ENCODE measurements around the gene MACC1.

Gene MACC1

DNA sequence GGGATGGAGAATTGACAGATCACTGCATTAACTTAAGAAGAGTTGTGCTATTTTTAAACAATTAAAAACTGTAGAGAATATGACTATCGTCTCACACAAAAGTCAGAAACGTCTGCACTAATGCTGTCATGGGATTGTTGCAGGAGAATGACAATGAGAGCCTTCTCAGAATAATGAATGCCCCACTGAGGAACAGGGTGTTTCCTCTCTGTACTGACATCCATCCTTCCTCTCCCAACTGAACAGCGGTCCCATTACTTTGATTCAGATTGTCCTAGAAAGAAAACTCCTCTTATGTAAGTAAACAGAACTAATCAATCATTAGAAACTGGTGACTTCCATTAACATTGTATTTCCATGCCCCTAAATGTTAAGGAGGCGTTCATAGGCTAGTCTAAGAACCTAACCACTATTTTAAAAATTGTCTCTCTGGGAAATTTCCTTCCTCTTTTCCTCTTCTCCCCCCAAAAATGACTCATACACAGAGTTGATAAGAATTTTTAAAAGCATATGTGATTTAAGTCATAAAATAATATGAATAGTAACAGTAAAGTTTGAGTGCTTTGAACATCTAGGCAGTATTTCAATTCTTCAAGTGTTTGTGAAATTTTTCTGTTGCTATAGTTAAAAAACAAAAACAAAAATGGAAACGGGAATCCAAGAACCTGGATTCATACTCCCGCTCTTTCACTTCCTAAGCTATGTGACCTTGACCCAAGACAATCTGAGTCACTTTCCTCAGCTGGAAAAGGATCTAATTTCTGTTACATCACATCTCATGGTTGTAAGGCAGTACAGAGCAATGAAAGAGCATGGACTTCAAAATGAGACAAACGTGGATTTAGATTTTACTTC is 12.7 kb upstream of the MACC1 start:
- no peak overlapping the region for H3K4me3 ChIP-seq (replicated peaks in 1 of 2; ENCODE audit: low read depth in 2 of 2, low read length in 2 of 2)
- TF ChIP-seq, protein P1, sequence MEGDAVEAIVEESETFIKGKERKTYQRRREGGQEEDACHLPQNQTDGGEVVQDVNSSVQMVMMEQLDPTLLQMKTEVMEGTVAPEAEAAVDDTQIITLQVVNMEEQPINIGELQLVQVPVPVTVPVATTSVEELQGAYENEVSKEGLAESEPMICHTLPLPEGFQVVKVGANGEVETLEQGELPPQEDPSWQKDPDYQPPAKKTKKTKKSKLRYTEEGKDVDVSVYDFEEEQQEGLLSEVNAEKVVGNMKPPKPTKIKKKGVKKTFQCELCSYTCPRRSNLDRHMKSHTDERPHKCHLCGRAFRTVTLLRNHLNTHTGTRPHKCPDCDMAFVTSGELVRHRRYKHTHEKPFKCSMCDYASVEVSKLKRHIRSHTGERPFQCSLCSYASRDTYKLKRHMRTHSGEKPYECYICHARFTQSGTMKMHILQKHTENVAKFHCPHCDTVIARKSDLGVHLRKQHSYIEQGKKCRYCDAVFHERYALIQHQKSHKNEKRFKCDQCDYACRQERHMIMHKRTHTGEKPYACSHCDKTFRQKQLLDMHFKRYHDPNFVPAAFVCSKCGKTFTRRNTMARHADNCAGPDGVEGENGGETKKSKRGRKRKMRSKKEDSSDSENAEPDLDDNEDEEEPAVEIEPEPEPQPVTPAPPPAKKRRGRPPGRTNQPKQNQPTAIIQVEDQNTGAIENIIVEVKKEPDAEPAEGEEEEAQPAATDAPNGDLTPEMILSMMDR (IDR thresholded peaks at IDR 0.05; ENCODE audit: low read depth, low read length): no peak
- peak; percentile 93 to 95 for DNase-seq (ENCODE audit: low read depth in 2 of 2)

DNA sequence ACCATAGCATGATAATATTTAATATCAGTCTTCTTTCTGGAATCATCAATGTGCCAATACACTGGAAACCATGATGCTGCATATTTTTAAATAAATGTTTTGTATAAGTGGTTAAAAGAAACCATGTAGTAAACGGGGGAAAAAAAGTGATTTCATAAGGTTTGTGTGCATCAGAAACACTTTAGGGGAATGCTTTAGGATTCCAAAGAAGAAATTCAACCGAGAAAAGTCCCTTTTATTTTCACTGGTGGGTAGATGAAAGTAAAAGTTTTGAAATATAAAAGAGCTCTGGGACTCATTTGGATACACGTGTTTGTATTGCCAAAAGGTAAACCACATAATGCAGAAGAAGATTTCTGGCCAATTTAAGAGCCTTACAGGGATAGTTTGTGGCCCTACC is 11.9 kb upstream of the MACC1 start:
- TF ChIP-seq, protein P1 (IDR thresholded peaks at IDR 0.05; ENCODE audit: low read depth, low read length): no peak
- no peak overlapping the region for H3K4me3 ChIP-seq (replicated peaks in 1 of 2; ENCODE audit: low read depth in 2 of 2, low read length in 2 of 2)
- no peak for DNase-seq (ENCODE audit: low read depth in 2 of 2)

DNA sequence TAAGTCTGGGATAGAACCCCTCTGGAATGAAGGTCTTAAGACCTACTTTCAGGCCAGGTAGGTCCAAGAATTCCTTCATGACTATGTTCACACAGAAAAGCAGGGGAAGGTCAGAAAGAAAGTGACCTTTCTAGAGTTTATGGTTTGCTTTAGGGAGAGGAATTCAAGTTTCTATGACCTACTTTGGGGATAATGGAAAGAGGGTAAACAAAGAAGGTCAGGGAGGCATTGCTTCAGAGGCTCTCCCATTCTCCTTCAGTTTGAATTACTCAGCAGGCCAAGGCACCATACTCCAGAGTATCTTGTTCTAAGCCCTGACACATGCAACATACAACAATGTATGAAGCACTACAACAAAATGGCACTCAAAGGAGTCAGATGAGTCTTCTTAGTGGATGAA is 11.5 kb upstream of the MACC1 start:
- no peak for DNase-seq (ENCODE audit: low read depth in 2 of 2)
- TF ChIP-seq, protein P1 (IDR thresholded peaks at IDR 0.05; ENCODE audit: low read depth, low read length): no peak
- H3K4me3 ChIP-seq (replicated peaks in 1 of 2; ENCODE audit: low read depth in 2 of 2, low read length in 2 of 2): no peak overlapping the region

DNA sequence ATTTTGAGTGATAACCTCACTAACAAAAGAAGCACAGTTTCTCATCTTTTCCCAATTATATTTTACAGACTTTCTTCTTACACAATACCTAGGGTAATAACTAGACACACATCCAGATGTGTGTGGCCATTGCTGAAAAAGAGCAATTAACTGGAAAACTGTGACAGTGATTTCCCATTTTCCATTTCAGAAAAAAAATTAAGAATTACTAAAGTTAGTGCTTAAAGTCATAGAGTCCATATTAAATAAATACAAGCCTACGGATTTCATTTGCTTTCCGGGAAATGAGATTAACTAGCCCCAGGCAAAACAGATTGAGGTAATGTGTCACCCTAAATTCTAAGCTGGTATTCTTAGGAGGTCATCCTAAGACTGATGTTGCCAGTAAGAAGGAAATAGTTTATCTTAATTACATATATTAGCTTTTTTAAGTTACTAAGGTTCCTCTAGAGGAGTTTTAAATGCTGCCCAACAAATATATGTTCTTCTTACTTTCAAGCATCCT is 10.2 kb upstream of the MACC1 start:
- no peak for DNase-seq (ENCODE audit: low read depth in 2 of 2)
- TF ChIP-seq, protein P1 (IDR thresholded peaks at IDR 0.05; ENCODE audit: low read depth, low read length): no peak
- H3K4me3 ChIP-seq (replicated peaks in 1 of 2; ENCODE audit: low read depth in 2 of 2, low read length in 2 of 2): no peak overlapping the region

DNA sequence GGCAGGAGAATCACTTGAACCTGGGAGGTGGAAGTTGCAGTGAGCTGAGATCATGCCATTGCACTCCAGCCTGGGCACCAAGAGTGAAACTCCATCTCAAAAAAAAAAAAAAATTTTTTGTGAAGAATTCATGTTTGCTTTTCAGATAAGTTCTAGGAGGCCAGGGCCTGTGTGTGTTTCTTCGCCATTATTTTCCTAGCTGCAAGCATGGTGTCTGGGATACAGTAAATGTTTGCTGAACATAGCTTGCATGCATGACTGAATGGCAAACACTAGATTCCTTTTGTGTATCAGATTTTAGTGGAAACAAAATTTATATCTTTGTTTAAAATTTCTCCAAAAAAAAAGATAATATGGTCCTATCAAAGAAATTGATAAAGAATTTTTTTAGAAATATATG is 9.7 kb upstream of the MACC1 start:
- DNase-seq (ENCODE audit: low read depth in 2 of 2): no peak
- H3K4me3 ChIP-seq (replicated peaks in 1 of 2; ENCODE audit: low read depth in 2 of 2, low read length in 2 of 2): no peak overlapping the region
- TF ChIP-seq, protein P1 (IDR thresholded peaks at IDR 0.05; ENCODE audit: low read depth, low read length): no peak

- TF ChIP-seq, protein P1 (IDR thresholded peaks at IDR 0.05; ENCODE audit: low read depth, low read length): no peak
- H3K4me3 ChIP-seq (replicated peaks in 1 of 2; ENCODE audit: low read depth in 2 of 2, low read length in 2 of 2): no peak overlapping the region
- no peak for DNase-seq (ENCODE audit: low read depth in 2 of 2)
Observed at GRCh38 chr7:20225384-20225783, 8.2 kb upstream of the MACC1 start.
